COLO829 (cell line): Measurements from ENCODE around the gene SKA1.
"Not testable (repeated sequence)": the region's sequence is repeated elsewhere in the genome, so short reads cannot be mapped to it uniquely, and the experiment has no call there.

Experiments used
- DNase-seq: peaks from one replicate; pipeline ENCODE4 v3.0.0; 2012; ENCODE audit warnings: low spot score

SKA1 gene

DNA sequence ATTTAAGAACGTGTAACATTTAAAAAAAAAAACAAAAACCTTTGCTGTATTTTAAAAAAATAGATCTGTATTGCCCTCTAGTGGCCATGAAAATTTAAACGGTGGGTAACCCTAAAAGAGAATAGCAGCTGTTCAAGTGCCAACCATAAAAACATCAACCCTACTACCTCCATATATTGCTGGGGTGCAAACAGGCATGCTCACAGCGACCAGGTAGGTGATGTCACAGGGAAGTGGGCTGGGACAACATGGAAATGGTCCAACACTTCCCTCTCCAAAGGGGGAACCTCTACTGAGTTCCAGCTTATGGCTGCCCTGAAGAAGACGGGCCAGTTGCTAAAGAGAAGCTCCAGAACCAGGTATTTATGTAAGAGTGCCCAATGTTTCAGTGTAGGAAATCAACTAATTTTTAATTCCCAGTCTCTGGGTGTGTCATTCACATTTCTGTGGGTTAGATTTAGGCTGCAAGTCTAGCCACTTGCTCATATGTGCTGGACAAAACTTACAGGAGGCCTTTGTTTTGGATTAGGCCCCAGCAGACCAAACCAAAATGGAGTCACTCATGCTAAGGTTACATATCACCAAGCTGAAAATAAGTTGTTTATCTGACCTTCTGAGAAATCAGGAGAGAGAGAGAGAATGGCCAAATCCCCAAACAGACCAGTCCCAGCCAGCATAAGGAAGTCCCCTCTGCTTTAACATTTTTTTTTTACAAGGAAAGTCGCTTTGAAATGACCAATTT, 54.5 kb downstream of the SKA1 start:
- no peak for DNase-seq

DNA sequence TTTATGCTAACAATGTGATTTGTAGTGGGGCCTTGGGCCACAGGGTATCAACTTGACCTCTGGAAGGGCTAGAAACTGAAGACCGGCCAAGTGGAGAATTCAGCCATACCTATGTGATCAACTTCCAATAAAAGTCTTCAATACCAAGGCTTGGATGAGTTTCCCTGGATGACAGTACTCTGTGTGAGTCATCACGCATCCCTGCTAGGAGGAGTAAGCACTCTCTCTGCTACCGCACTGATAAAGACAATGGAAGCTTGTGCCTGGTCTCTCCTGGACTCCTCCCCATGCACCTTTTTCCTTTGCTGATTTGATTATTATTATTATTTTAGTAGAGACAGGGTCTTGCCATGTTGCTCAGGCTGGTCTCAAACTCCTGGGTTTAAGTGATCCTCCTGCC, 58.1 kb downstream of the SKA1 start:
- DNase-seq, result no peak

DNA sequence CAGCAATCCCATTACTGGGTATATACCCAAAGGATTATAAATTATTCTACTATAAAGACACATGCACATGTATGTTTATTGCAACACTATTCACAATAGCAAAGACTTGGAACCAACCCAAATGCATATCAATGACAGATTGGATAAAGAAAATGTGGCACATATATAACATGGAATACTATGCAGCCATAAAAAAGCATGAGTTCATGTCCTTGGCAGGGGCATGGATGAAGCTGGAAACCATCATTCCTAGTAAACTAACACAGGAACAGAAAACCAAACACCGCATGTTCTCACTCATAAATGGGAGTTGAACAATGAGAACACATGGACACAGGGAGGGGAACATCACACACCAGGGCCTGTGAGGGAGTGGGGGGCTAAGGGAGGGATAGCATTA, 61.9 kb downstream of the SKA1 start:
- not testable (repeated sequence) for DNase-seq

DNA sequence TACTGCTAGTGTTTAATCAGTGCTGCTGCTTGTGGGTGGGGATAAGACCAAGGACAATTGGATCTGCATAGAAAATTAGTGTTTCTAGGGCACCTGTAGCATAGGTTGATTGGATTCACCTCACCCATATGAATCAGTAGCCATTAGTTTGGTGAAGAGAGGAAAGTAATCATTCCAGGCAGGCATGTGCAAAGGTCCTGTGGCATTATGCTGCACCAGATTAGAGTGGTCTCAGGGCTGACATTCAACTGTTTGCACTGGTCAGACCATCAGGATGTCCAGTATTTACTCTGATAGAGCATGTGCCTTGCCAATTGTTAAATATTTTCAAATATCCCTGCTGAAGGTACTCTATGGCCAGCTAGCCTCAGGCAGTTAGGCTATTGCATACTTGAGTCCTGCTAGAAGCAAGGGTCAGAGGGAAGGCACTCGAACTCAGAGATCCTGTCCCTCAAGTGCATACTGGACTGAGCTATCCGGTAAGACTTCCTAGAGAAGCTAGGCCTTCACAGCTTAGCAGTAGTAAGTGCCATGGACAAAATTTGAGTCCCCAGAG, 64.7 kb downstream of the SKA1 start:
- DNase-seq, result no peak

DNA sequence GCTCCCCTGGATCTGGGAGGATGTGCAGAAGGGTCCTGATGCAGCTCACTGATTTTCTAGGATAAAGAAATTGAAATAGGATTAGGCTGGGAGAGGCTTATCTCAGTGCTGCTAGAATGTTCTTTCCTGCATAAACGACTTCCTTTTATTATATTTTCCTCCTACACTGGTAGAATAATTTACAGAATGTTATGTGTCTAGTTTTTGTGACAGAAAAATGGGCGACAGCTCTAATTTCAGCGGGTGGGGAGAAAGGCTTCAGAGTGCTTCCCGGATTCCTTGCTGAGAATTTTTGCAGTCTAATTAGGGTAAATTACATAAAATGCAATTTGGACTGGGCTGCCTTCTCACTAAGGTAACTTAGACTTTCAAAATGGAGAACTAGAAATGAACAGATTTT, 66.2 kb downstream of the SKA1 start:
- DNase-seq, result no peak

DNA sequence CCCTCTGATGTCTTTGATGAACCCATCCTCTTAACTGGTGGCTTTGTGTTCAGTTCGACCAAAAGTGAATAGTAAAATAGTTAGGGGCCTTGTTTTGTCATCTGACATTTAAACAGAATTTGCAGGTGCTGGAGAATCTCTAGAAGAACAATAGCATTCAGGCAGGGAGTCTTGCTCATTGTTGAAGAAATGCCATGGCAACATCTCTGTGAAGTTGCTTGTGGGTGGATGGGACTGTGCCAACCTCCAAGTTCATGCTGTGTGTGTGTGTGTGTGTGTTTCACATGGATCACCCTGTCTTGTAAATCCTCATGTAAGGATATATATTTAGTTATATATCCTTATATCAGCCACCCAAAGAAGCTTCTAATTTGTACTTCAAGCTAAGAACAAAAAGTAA, 66.7 kb downstream of the SKA1 start:
- DNase-seq, result no peak
